CD4-positive, alpha-beta T cell treated with Interleukin-15 for 1 hour (primary cell): Measurements from ENCODE around the gene GTF3C1.
"Not testable (repeated sequence)": the region's sequence is repeated elsewhere in the genome, so short reads cannot be mapped to it uniquely, and the experiment has no call there.

Experiments used
- DNase-seq: peaks from one replicate; pipeline ENCODE4 v3.0.0-alpha.2; 2020

The GTF3C1 gene

GRCh38 chr16:27439271-27440018 lies 110.3 kb downstream of the GTF3C1 start:
- no peak for DNase-seq

- no peak for DNase-seq
These were observed 111.8 kb downstream of the GTF3C1 start for GRCh38 chr16:27437946-27438345.

- DNase-seq = no peak
These were observed 112.6 kb downstream of the GTF3C1 start for GRCh38 chr16:27436921-27437650.

- DNase-seq = no peak
These were observed 113.6 kb downstream of the GTF3C1 start for GRCh38 chr16:27436065-27436464.

- not testable (repeated sequence) for DNase-seq
These were observed 114.6 kb downstream of the GTF3C1 start for GRCh38 chr16:27435146-27435545.

GRCh38 chr16:27434141-27435051 lies 115.3 kb downstream of the GTF3C1 start:
- no peak for DNase-seq

- no peak for DNase-seq
These were observed 116.1 kb downstream of the GTF3C1 start for GRCh38 chr16:27433636-27434035.

- DNase-seq = not testable (repeated sequence)
These were observed 116.5 kb downstream of the GTF3C1 start for GRCh38 chr16:27433191-27433590.

GRCh38 chr16:27432558-27432957 lies 117.2 kb downstream of the GTF3C1 start:
- no peak for DNase-seq

GRCh38 chr16:27431773-27432532 lies 117.8 kb downstream of the GTF3C1 start:
- no peak for DNase-seq

GRCh38 chr16:27430923-27431484 lies 118.7 kb downstream of the GTF3C1 start:
- no peak for DNase-seq

- DNase-seq = no peak
These were observed 119.2 kb downstream of the GTF3C1 start for GRCh38 chr16:27430512-27430911.

- no peak for DNase-seq
These were observed 119.7 kb downstream of the GTF3C1 start for GRCh38 chr16:27429981-27430441.

- DNase-seq = no peak
These were observed 120.3 kb downstream of the GTF3C1 start for GRCh38 chr16:27429330-27429871.

GRCh38 chr16:27428026-27428785 lies 121.5 kb downstream of the GTF3C1 start:
- no peak for DNase-seq

- no peak for DNase-seq
These were observed 122.2 kb downstream of the GTF3C1 start for GRCh38 chr16:27427538-27427937.

- DNase-seq = peak; percentile 82
These were observed 123.0 kb downstream of the GTF3C1 start for GRCh38 chr16:27426423-27427408.

- DNase-seq = no peak
These were observed 123.8 kb downstream of the GTF3C1 start for GRCh38 chr16:27425961-27426360.

GRCh38 chr16:27424772-27425498 lies 124.8 kb downstream of the GTF3C1 start:
- no peak for DNase-seq
